ENCODE data around the gene APLP2.

- TF ChIP-seq ZFP3 (CRISPR knock-in tag; IDR thresholded peaks at IDR 0.05) (no peak), ARNTL (CRISPR knock-in tag; IDR thresholded peaks at IDR 0.05; ENCODE audit: borderline replicate concordance, low read depth) (no peak), POU6F1 (CRISPR knock-in tag; IDR thresholded peaks at IDR 0.05; ENCODE audit: borderline replicate concordance, low read depth) (no peak), CSDC2 (CRISPR knock-in tag; IDR thresholded peaks at IDR 0.05) (no peak), TSHZ2 (CRISPR knock-in tag; IDR thresholded peaks at IDR 0.05) (no peak), ESRRG (CRISPR knock-in tag; IDR thresholded peaks at IDR 0.05) (no peak), ZNF70 (CRISPR knock-in tag; IDR thresholded peaks at IDR 0.05) (no peak)
These were observed 118.4 kb downstream of the APLP2 start for GRCh38 chr11:130188047-130188446.

All from SK-N-SH treated with all-trans-retinoic acid at 6 μM for 48 hours (cell line).